Osteoblast (primary cell): ENCODE data around the gene ITPR3. TPM values are rescaled to one million over a fixed set of nuclear protein-coding genes. Genes with fewer than 3 reads are reported as not detected.

ENCODE experiments used
- DNase-seq: peaks from one replicate; pipeline ENCODE4 v3.0.0; 2011; ENCODE audit warnings: low spot score, mixed read lengths; ENCODE audit not compliant: insufficient read length; ENCODE audit errors: missing footprints
- H2AFZ ChIP-seq: 2 replicates; pipeline ENCODE4 v1.6.0; 2011; ENCODE audit warnings: mild to moderate bottlenecking, low read length
- H3K27ac ChIP-seq: 2 replicates; pipeline ENCODE4 v1.5.1; 2011; ENCODE audit warnings: mild to moderate bottlenecking, low read depth, low read length, moderate library complexity
- H3K27me3 ChIP-seq: 2 replicates; pipeline ENCODE4 v1.6.0; 2012; ENCODE audit warnings: mild to moderate bottlenecking, control low read depth, inconsistent platforms, low read length, moderate library complexity; ENCODE audit not compliant: insufficient read depth
- H3K36me3 ChIP-seq: 2 replicates; pipeline ENCODE4 v1.5.1; 2011; ENCODE audit warnings: mild to moderate bottlenecking, low read length, control low read depth, moderate library complexity; ENCODE audit not compliant: insufficient read depth
- H3K4me1 ChIP-seq: 2 replicates; pipeline ENCODE4 v1.5.1; 2011; ENCODE audit warnings: mild to moderate bottlenecking, low read length, control low read depth, moderate library complexity; ENCODE audit not compliant: insufficient read depth
- H3K4me2 ChIP-seq: 2 replicates; pipeline ENCODE4 v1.6.0; 2011; ENCODE audit warnings: mild to moderate bottlenecking, low read length; ENCODE audit not compliant: insufficient read depth
- H3K4me3 ChIP-seq: fragments of 200-600 bp; sonication (generic); 3 replicates; pipeline ENCODE4 v1.5.1; 2012; ENCODE audit warnings: mild to moderate bottlenecking, low read length, inconsistent platforms; ENCODE audit not compliant: insufficient read depth
- H3K79me2 ChIP-seq: 2 replicates; pipeline ENCODE4 v1.6.0; 2012; ENCODE audit warnings: mild to moderate bottlenecking, low read length, control low read depth, inconsistent platforms; ENCODE audit not compliant: insufficient read depth
- H3K9me3 ChIP-seq: 2 replicates; pipeline ENCODE4 v1.5.1; 2011; ENCODE audit warnings: low read depth, low read length, control low read depth
- H4K20me1 ChIP-seq: 2 replicates; pipeline ENCODE4 v1.6.0; 2012; ENCODE audit warnings: mild to moderate bottlenecking, low read length, control low read depth; ENCODE audit not compliant: insufficient read depth
- CTCF ChIP-seq: IDR thresholded peaks from 2 replicates; pipeline ENCODE4 v1.5.1; 2011; ENCODE audit warnings: mild to moderate bottlenecking, low read depth, low read length, moderate library complexity; ENCODE audit errors: extremely low read depth
- total RNA-seq: library from RNA; depleted of rRNA; stranded (reverse); fragments of >200 nt; gene quantifications from 2 replicates; pipeline ENCODE4 v1.2.3, GENCODE V29; 2012

Gene ITPR3
- total RNA-seq, 1 donor = 46.7 TPM

DNA sequence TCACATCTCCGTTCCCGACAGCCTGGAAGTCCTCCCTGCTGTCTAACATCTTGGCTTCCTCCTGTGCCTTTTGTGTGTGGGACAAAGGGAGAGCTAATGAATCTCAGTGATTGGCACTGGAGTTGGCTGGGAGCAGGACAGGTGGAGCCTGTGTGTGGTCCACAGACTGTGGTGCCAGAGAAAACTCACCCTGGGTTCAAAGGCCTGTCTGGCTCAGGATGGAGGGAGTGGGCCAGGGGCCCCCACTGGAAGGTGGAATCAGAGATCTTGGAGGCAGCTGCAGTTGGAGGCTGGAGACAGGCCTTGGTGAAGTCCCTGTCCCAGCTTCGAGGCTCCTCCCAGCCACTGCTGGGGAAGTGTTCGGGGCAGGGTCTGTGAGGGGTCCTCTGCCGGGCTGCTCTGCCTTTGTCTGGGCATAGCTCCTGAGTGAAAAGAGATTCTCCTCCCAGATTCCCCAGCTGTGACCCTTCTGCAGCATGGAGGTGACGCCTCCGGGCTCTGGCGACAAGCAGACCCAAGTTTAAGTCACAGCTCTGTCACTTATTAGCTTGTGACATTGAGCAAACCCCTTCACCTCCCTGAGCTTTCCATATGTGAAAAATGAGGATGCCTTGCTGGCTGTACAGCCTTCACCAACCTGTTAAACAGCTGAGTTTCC, 13.9 kb upstream of the ITPR3 start:
- no peaks in the 10 kb centered on the region for H3K36me3 ChIP-seq
- H2AFZ ChIP-seq = no peak overlapping the region
- peak; percentile 35 for DNase-seq
- H3K4me3 ChIP-seq = no peak overlapping the region
- no peak overlapping the region for H3K4me2 ChIP-seq
- H3K79me2 ChIP-seq = no peaks in the 10 kb centered on the region
- H3K4me1 ChIP-seq = peaks cover 24% of the 10 kb centered on the region
- no peak overlapping the region for H3K27ac ChIP-seq
- H3K9me3 ChIP-seq = no peaks in the 10 kb centered on the region
- H3K27me3 ChIP-seq = no peaks in the 10 kb centered on the region
- no peaks in the 10 kb centered on the region for H4K20me1 ChIP-seq
- TF ChIP-seq CTCF = no peak

GRCh38 chr6:33607784-33608161, 13.3 kb upstream of the ITPR3 start:
- no peak overlapping the region for H3K4me2 ChIP-seq
- peak; percentile 17 for TF ChIP-seq CTCF
- no peak overlapping the region for H2AFZ ChIP-seq
- H4K20me1 ChIP-seq = no peaks in the 10 kb centered on the region
- H3K27ac ChIP-seq = no peak overlapping the region
- no peaks in the 10 kb centered on the region for H3K27me3 ChIP-seq
- no peak overlapping the region for H3K4me3 ChIP-seq
- peaks cover 24% of the 10 kb centered on the region for H3K4me1 ChIP-seq
- H3K36me3 ChIP-seq = no peaks in the 10 kb centered on the region
- peak; percentile 39 for DNase-seq
- H3K9me3 ChIP-seq = no peaks in the 10 kb centered on the region
- H3K79me2 ChIP-seq = no peaks in the 10 kb centered on the region

DNA sequence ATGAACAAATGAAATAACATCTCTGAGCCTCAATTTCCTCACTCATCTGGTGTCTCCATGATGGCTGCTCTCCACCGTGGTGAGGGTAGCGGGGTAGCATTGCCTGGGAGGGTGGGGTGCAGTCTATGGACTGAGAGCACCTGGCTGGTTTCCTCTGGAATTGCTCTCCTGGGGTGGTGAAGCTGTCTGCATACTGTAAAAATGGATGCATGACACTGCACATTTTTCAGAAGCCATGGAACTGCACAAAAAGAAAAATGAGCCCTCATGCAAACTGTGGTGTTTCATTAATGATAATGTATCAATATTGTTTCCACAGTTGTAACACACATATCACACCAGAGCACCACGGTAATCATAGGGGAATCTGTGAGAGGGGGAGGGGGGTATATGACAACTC, 12.1 kb upstream of the ITPR3 start:
- Histone ChIP-seq H3K4me2 (peak overlapping the region; percentile 54), H3K27me3 (no peaks in the 10 kb centered on the region), H3K4me1 (peaks cover 36% of the 10 kb centered on the region), H3K27ac (peak overlapping the region; percentile 83), H3K4me3 (no peak overlapping the region), H4K20me1 (no peaks in the 10 kb centered on the region), H3K9me3 (no peaks in the 10 kb centered on the region), H2AFZ (no peak overlapping the region), H3K79me2 (no peaks in the 10 kb centered on the region), H3K36me3 (no peaks in the 10 kb centered on the region)
- no peak for TF ChIP-seq CTCF
- DNase-seq = peak; percentile 78

DNA sequence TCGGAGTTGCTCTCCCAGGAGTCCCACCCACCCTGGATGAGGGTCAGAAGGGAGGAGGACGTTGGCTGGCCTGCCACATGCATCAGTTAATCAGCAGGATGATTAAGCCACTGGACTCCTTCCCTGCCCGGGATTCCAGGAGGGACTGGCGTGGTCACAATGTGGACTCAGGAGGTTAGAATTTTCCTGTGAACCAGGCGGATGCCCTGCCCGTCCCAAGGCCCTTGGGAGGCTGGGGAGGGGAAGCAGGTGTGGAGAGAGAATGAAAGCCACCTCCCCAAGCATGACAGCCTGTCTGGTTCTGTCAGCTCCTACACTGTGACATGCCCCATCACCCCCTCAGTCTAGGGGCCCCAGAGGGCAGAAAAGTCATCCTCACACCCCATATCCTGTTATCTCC, 11.6 kb upstream of the ITPR3 start:
- Histone ChIP-seq H3K79me2 (no peaks in the 10 kb centered on the region), H3K4me1 (peaks cover 40% of the 10 kb centered on the region), H3K36me3 (no peaks in the 10 kb centered on the region), H3K4me2 (peak overlapping the region; percentile 54), H3K27me3 (no peaks in the 10 kb centered on the region), H3K27ac (peak overlapping the region; percentile 83), H3K4me3 (no peak overlapping the region), H3K9me3 (no peaks in the 10 kb centered on the region), H2AFZ (no peak overlapping the region), H4K20me1 (no peaks in the 10 kb centered on the region)
- DNase-seq = peak; percentile 95
- no peak for TF ChIP-seq CTCF
